Activated CD4-positive, alpha-beta T cell treated with anti-CD3 and anti-CD28 coated beads, Interleukin-2, amount 10 ng/mL, durations not matched to agents 24 days and 14 days (primary cell): Measurements from ENCODE around the gene UBE2F. TPM values are rescaled to one million over a fixed set of nuclear protein-coding genes. Genes with fewer than 3 reads are reported as not detected.

Source experiments
- DNase-seq: peaks from one replicate; pipeline ENCODE4 v3.0.0; 2022
- H3K27ac Mint-ChIP-seq: one replicate; pipeline ENCODE4 v1.8.0; 2022; ENCODE audit warnings: mild to moderate bottlenecking, mixed read lengths
- H3K27me3 Mint-ChIP-seq: one replicate; pipeline ENCODE4 v1.8.0; 2022; ENCODE audit warnings: mixed read lengths
- H3K36me3 Mint-ChIP-seq: one replicate; pipeline ENCODE4 v1.8.0; 2022; ENCODE audit warnings: low read depth, mild to moderate bottlenecking, mixed read lengths
- H3K4me1 Mint-ChIP-seq: one replicate; pipeline ENCODE4 v1.8.0; 2021; ENCODE audit warnings: mixed read lengths
- H3K4me3 Mint-ChIP-seq: one replicate; pipeline ENCODE4 v1.8.0; 2022; ENCODE audit warnings: mild to moderate bottlenecking, moderate library complexity, mixed read lengths
- H3K9me3 Mint-ChIP-seq: one replicate; pipeline ENCODE4 v1.8.0; 2021; ENCODE audit warnings: mixed read lengths
- intact Hi-C: fragments of 100-400 bp; cut with micrococcal nuclease; formaldehyde crosslinking; loops from one replicate; pipeline ENCODE4 v1.15.1; 2023
- total RNA-seq: library from RNA; stranded (reverse); gene quantifications from 2 replicates; pipeline ENCODE4 v1.2.3, GENCODE V29; 2022

The UBE2F gene, protein sequence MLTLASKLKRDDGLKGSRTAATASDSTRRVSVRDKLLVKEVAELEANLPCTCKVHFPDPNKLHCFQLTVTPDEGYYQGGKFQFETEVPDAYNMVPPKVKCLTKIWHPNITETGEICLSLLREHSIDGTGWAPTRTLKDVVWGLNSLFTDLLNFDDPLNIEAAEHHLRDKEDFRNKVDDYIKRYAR
- total RNA-seq, result 115 and 124 TPM in 2 replicates

DNA sequence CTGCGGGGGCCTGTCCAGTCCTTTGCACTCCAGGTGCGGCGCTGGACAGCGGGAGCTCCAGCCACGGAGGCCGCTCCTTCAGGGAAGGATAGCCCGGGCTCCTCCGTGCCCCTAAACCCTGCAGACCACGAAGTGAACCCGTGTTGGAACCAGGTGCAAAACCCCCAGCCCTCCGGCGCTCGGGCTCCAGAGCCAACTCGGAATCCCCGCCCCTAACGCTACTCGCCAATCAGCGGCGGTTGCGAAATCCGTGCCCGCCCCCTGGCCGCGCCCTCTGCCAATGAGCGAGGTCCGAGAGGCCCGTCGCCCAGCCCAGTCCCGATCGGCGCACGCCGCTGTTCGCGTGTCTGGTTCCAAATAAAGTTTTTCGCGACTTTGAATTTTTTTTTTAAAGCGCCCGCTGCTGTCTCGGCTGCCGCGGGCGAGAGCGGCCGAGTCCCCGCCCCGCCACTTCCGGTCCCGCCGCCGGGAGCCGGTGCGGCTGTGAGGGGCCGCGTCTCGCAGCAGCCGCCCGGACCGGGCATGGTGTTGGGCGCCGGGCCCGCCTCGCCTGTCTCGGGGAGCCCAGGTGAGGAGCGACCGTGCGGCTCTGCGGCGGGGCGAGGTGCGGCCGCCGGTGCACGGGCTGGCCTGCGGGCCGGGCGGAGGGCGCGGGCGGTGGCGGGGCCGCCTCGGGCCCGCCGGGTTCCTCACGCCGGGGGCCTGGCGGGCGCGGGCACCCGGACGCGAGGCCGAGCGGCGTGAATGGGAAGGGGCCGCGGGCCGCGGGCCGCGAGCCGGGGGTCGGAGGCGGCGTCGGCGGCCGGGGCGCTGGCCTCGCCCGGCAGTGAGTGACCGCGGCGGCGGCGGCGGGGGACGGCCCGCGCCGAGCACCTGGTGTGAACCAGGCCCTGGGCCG, at the start of gene UBE2F:
Gene UBE2F (plus strand): TSS at position 450 of the 898 bp plus-strand sequence. CDS start 6,094 bp downstream, outside the sequence.
- peaks cover 33% of the 10 kb centered on the region for H3K4me1 Mint-ChIP-seq
- intact Hi-C loops, result loop anchor here (1.0 to 2.0 kb wide), 5 partner anchors 44 to 321 kb away; partner anchors contain the start of genes ILKAP and PER2
- no peaks in the 10 kb centered on the region for H3K27me3 Mint-ChIP-seq
- H3K36me3 Mint-ChIP-seq, result peaks cover 29% of the 10 kb centered on the region
- peak within 1 kb of the TSS; percentile 94 for H3K4me3 Mint-ChIP-seq
- no peaks in the 10 kb centered on the region for H3K9me3 Mint-ChIP-seq
- peak; percentile 100 for DNase-seq
- peak within 1 kb of the TSS; percentile 92 for H3K27ac Mint-ChIP-seq

DNA sequence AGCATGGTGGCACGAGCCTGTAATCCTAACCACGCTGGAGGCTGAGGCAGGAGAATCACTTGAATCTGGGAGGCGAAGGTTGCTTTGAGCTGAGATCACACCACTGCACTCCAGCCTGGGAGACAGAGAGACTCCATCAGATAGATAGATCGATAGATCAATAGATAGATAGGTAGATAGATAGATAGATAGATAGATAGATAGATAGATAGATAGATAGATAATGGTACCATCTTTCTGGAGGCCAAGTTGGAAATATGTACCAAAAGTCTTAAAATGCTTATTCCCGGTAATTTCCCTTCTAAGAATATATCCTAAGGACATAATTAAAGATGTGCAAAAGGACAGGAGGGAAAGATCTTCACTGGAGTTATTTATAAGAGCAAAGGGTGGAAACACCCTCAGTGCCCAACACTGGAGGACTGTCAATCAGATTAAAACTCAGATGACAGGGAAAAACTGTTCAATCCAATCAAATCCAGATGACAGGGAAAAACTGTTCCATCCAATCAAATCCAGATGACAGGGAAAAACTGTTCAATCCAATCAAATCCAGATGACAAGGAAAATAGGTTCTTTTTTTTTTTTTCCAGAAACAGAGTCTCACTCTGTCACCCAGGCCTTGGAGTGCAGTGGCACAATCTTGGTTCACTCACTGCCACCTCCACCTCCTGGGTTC, 49.0 kb upstream of the UBE2F start:
- Mint-ChIP-seq H3K9me3 (no peaks in the 10 kb centered on the region), H3K4me1 (peaks cover 16% of the 10 kb centered on the region), H3K27ac (no peak overlapping the region), H3K36me3 (no peaks in the 10 kb centered on the region), H3K27me3 (no peaks in the 10 kb centered on the region), H3K4me3 (no peak overlapping the region)
- DNase-seq, result no peak
- intact Hi-C loops, result no loop called here

- no peaks in the 10 kb centered on the region for H3K9me3 Mint-ChIP-seq
- intact Hi-C loops, result no loop called here
Observed at GRCh38 chr2:237919593-237919992, 47.2 kb upstream of the UBE2F start.

DNA sequence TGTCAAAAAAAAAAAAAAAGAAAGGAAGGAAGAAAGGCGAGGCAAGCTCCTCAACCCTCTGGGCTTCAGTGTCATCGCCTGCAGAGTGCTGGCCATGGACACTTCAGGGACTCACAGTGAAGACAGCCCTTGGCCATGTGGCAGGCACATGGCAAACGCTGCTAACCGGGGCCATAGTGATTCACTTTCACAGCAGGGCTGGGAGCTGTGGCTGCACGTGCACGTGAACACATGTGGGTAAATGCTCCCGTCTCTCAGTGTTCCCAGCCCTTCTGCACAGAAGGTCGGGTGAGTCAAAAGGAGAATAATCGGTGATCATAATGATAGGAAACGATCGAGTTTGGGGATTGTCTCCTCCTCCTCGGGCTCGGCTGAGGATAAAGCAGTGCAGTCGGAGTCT, 46.1 kb upstream of the UBE2F start:
- Mint-ChIP-seq H3K4me3 (no peak overlapping the region), H3K4me1 (peaks cover 26% of the 10 kb centered on the region), H3K9me3 (no peaks in the 10 kb centered on the region), H3K27me3 (no peaks in the 10 kb centered on the region), H3K36me3 (no peaks in the 10 kb centered on the region), H3K27ac (no peak overlapping the region)
- intact Hi-C loops, result loop anchor here (5.0 kb wide), 3 partner anchors 63 to 142 kb away; partner anchors contain the start of genes RAMP1 and SCLY
- no peak for DNase-seq

More at GRCh38 chr2:237919593-237919992, 47.2 kb upstream of the UBE2F start:
- Mint-ChIP-seq H3K36me3 (no peaks in the 10 kb centered on the region), H3K27ac (peak overlapping the region; percentile 59), H3K4me1 (peaks cover 23% of the 10 kb centered on the region), H3K27me3 (no peaks in the 10 kb centered on the region), H3K4me3 (no peak overlapping the region)
- DNase-seq, result no peak

DNA sequence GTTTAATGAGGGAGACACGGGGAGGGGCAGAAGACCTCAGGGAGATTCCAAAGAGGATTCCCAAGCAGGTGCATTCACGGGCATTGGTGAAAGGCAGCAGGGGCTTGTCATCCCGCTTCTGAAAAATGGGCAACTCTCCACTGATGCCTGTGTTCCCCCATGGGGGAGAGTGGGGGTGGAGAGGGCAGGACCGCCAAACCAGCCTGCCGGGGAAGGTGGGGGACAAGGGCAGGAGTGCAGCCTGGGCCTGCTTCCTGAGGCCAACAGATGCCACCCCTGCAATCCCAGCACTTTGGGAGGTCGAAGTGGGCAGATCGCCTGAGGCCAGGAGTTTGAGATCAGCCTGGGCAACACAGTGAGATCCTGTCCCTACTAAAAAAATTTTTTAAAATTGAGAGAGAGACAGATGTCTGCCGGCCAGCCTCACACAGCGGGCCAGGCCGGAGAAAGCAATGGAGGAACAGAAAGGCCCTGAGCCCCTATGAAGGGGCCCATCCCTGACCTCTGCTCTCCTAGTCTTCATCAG, 44.8 kb upstream of the UBE2F start:
- Mint-ChIP-seq H3K27ac (no peak overlapping the region), H3K27me3 (no peaks in the 10 kb centered on the region), H3K4me1 (peaks cover 34% of the 10 kb centered on the region), H3K9me3 (no peaks in the 10 kb centered on the region), H3K36me3 (no peaks in the 10 kb centered on the region), H3K4me3 (no peak overlapping the region)
- intact Hi-C loops, result loop anchor here (2.0 to 5.0 kb wide), 4 partner anchors 17 to 140 kb away; partner anchors contain the start of genes RAMP1 and SCLY
- DNase-seq, result no peak

- Mint-ChIP-seq H3K36me3 (no peaks in the 10 kb centered on the region), H3K27me3 (no peaks in the 10 kb centered on the region), H3K4me1 (peaks cover 37% of the 10 kb centered on the region), H3K9me3 (peaks cover 4% of the 10 kb centered on the region), H3K4me3 (peak overlapping the region; percentile 66), H3K27ac (peak overlapping the region; percentile 66)
- intact Hi-C loops, result loop anchor here (1.0 to 5.0 kb wide), 5 partner anchors 18 to 140 kb away; partner anchors contain the start of genes RAMP1 and SCLY
- DNase-seq, result no peak
Observed at GRCh38 chr2:237922641-237923361, 44.0 kb upstream of the UBE2F start.

- Mint-ChIP-seq H3K9me3 (peaks cover 5% of the 10 kb centered on the region), H3K27me3 (no peaks in the 10 kb centered on the region), H3K4me3 (peak overlapping the region; percentile 66), H3K27ac (peak overlapping the region; percentile 86), H3K36me3 (no peaks in the 10 kb centered on the region), H3K4me1 (peaks cover 37% of the 10 kb centered on the region)
- intact Hi-C loops, result loop anchor here (1.0 to 5.0 kb wide), 5 partner anchors 19 to 139 kb away; partner anchors contain the start of genes RAMP1 and SCLY
- peak; percentile 95 for DNase-seq
Observed at GRCh38 chr2:237923481-237924163, 43.2 kb upstream of the UBE2F start.

DNA sequence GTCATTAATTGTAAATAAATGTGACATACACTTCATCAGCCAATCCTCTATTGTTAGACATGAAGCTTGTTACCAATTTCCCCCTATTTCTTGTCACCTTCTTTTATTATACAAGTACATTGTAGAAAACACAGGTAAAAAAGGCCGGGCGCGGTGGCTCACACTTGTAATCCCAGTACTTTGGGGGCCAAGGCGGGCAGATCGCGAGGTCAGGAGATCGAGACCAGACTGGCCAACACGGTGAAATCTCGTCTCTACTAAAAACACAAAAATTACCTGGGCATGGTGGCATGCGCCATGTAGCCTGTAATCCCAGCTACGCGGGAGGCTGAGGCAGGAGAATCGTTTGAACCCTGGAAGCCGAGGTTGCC, 42.7 kb upstream of the UBE2F start:
- no peaks in the 10 kb centered on the region for H3K36me3 Mint-ChIP-seq
- H3K27me3 Mint-ChIP-seq, result no peaks in the 10 kb centered on the region
- H3K4me3 Mint-ChIP-seq, result peak overlapping the region; percentile 62
- no peak for DNase-seq
- H3K27ac Mint-ChIP-seq, result no peak overlapping the region
- intact Hi-C loops, result loop anchor here (5.0 kb wide), 3 partner anchors 67 to 138 kb away; partner anchors contain the start of genes RAMP1 and SCLY
- peaks cover 8% of the 10 kb centered on the region for H3K9me3 Mint-ChIP-seq
- H3K4me1 Mint-ChIP-seq, result peaks cover 36% of the 10 kb centered on the region

DNA sequence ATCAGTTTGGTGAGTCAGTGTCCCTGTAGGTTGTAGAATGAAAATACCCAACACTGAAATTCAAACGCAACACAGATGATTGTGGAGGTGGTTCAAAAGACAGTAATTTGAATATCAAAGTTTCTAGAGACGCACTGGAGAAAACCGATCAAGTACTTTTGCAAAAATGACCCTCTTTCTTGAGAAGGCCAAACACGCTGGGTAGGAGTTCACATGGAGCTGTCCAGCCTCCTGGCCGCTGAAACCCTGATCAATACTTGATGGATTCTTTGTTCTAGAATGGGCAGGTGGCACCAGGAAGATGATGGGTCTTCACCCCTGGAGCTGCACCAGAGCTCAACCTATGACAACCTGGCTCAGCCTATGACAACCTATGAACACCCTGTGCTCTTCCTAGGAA, 39.7 kb upstream of the UBE2F start:
- H3K9me3 Mint-ChIP-seq, result peaks cover 16% of the 10 kb centered on the region
- intact Hi-C loops, result no loop called here
- H3K27ac Mint-ChIP-seq, result no peak overlapping the region
- H3K4me1 Mint-ChIP-seq, result peaks cover 23% of the 10 kb centered on the region
- no peak overlapping the region for H3K4me3 Mint-ChIP-seq
- H3K36me3 Mint-ChIP-seq, result no peaks in the 10 kb centered on the region
- H3K27me3 Mint-ChIP-seq, result no peaks in the 10 kb centered on the region
- DNase-seq, result no peak

DNA sequence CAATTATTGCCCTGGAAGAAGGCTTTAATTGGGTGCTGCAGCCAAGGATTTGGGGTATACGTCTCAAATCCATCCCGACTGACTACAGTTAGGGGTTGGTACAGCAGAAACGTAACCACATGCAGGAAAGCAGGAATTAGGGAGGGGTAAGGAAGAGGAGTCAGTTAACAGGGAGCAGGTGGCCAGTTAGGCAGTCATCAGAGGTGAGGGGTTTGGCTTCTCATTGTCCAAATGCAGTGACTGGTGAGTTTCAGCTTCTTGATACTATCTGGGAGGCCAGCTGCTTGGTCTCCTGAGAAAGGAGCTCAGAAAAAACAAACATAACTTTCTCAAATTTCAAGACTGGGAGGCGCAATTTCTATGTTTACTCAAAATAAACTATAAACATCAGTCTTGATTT, 38.8 kb upstream of the UBE2F start:
- Mint-ChIP-seq H3K36me3 (no peaks in the 10 kb centered on the region), H3K27ac (no peak overlapping the region), H3K4me1 (peaks cover 25% of the 10 kb centered on the region), H3K9me3 (peaks cover 16% of the 10 kb centered on the region), H3K4me3 (no peak overlapping the region), H3K27me3 (no peaks in the 10 kb centered on the region)
- intact Hi-C loops, result no loop called here
- no peak for DNase-seq

DNA sequence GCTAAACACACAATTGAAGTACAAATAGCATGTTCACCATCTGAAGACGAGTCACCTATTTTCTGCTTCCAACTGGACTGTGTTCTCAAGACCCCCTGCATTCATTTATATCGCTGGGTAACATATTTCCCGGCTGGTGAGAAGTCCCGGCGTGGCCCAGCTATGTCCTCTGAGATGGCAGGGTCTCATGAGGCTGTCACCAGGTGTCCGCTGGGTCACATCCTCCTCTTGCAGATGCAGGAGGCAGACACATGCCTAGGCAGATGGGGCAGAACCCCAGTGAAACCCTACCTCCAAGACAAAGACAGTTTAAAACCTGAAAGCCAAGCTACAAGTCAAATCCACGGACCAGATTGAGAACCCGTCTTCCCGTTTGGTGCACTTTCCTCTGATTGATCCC, 36.8 kb upstream of the UBE2F start:
- Mint-ChIP-seq H3K36me3 (no peaks in the 10 kb centered on the region), H3K4me1 (peaks cover 27% of the 10 kb centered on the region), H3K27ac (no peak overlapping the region)

DNA sequence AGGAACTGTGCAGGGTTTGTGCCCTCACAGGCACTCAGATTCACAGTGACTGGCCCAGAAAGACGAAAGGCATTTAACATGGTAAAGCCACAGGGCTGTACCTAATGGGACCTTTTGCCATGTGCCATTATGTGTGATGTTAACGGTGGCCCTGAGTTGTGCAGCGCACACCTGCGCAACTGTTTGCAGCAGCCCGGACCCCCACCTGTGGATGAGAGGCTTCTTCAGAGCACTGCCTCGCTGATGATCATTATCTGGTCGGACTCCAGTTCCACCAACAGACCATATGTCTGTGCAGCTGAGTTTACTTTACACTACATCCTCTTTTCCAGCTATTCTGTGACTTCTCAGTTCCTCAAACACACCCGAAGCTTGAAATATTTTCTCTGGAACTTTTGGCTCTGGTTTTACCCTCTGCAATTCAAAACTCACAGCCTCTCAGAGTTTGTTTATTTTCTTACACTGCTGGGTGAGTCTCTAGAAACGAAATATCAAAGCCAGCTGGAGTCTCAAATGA, 35.6 kb upstream of the UBE2F start:
- Mint-ChIP-seq H3K36me3 (no peaks in the 10 kb centered on the region), H3K27ac (peak overlapping the region; percentile 11), H3K27me3 (no peaks in the 10 kb centered on the region), H3K4me1 (peaks cover 29% of the 10 kb centered on the region), H3K9me3 (peaks cover 16% of the 10 kb centered on the region), H3K4me3 (no peak overlapping the region)
- intact Hi-C loops, result no loop called here
- DNase-seq, result no peak

More for the DNA sequence above, 36.8 kb upstream of the UBE2F start:
- intact Hi-C loops, result no loop called here
- Mint-ChIP-seq H3K4me3 (no peak overlapping the region), H3K9me3 (peaks cover 16% of the 10 kb centered on the region), H3K27me3 (no peaks in the 10 kb centered on the region)
- DNase-seq, result no peak
